ENCODE measurements around the gene SLC25A42.

SLC25A42 gene

DNA sequence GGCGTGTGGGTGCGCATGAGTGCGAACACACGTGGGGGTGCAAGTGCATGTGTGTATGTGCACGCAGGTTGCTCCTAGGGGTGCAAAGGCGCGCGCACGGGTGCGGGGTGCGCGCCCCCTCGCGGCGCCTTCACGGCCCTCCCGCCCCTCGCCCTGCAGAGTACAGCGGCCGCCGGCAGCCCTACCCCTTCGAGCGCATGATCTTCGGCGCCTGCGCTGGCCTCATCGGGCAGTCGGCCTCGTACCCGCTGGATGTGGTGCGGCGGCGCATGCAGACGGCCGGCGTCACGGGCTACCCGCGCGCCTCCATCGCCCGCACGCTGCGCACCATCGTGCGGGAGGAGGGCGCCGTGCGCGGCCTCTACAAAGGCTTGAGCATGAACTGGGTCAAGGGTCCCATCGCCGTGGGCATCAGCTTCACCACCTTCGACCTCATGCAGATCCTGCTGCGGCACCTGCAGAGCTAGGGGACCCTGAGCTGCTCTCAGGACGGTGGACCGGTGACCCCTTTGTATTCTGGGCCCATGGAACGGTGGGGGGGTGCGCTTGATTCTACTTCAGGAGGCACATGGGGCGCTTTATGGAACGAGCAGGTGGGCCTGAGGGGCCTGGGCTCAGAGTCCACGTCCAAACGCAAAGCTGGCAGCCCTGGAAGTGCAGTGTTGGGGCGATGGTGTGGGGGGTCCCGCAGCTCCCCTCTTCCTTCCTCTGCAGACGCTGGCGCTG is 46.8 kb downstream of the SLC25A42 start:
- no peaks in the 10 kb centered on the region for H3K27me3 ChIP-seq (replicated peaks; ENCODE audit: control insufficient read depth, insufficient read depth, low read length)
- H3K9me3 ChIP-seq (ENCODE audit: control insufficient read depth, low read length) = no peaks in the 10 kb centered on the region
- peaks cover 24% of the 10 kb centered on the region for H3K4me1 ChIP-seq (ENCODE audit: control insufficient read depth, insufficient read depth, low read length)
- no peak overlapping the region for H3K9ac ChIP-seq (ENCODE audit: low read length)
- no peaks in the 10 kb centered on the region for H3K36me3 ChIP-seq (ENCODE audit: control insufficient read depth, insufficient read depth, low read length, severe bottlenecking)
- DNase-seq (ENCODE audit: low read depth) = no peak
- H3K4me3 ChIP-seq (ENCODE audit: low read length) = no peak overlapping the region

DNA sequence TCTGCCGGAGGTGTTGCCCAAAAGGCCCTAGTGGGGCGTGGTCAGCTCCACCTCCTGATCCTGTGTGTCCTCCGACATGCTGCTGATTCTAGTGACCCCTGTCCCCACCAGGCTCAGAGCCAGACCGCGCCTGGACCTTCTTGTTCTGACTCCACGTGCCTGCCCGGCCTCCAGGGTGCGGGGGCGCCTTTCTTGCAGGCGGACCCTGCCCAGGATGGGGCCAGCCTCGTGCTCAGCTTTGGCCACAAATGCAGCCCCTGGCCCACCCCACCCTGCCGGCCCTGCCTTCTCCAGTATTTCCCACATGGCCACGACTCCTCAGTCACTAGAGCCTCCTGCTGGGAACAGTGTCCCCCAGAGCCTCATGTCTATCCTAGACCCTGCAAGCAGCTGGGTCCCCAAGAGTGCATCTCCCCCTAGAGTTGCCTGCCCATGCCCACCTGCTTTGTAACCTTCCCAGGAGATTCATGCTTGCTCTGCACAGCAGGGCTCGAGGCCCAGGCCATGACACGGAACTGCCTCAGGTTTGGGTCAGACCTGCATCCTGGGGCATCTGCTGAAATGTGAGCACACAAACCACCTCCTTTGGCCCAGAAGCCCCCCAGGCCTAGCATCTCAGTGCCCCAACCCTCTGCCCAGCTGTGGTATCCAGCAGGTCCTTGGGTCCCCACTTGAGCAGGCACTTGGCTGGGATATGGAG is 47.5 kb downstream of the SLC25A42 start:
- Histone ChIP-seq H3K9me3 (ENCODE audit: control insufficient read depth, low read length) (no peaks in the 10 kb centered on the region), H3K4me1 (ENCODE audit: control insufficient read depth, insufficient read depth, low read length) (peaks cover 19% of the 10 kb centered on the region), H3K4me3 (ENCODE audit: low read length) (no peak overlapping the region), H3K27me3 (replicated peaks; ENCODE audit: control insufficient read depth, insufficient read depth, low read length) (no peaks in the 10 kb centered on the region), H3K9ac (ENCODE audit: low read length) (no peak overlapping the region), H3K36me3 (ENCODE audit: control insufficient read depth, insufficient read depth, low read length, severe bottlenecking) (no peaks in the 10 kb centered on the region)
- no peak for DNase-seq (ENCODE audit: low read depth)

DNA sequence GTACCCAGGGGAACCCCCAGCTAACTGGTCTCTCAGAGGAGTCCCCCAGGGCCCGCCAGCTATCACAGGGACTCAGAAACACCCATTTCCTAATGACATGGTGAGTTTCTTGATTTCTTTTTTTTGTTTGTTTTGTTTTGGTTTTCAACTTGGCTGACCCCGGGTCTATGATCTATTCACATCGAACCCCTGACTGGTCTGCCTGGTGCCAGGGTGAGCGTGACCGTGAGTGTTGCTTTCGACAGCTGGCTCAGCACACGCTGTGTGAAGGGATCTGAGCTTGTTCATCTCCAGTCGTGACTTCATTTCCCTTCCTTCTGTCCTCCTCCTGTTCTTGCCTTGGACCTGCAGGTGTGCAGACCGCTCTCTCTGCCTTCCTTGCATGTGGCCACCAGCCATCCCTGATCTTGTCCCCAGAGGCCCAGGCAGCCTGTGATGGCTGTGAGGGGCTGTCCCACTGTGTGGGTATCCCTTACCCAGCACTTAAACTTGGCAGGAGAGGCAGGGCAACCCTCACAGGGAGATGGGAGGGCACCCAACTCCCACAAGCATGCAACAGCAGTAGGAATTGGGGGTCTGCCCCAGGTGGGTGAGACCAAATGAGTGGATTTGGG is 48.3 kb downstream of the SLC25A42 start:
- Histone ChIP-seq H3K9me3 (ENCODE audit: control insufficient read depth, low read length) (no peaks in the 10 kb centered on the region), H3K4me3 (ENCODE audit: low read length) (no peak overlapping the region), H3K9ac (ENCODE audit: low read length) (no peak overlapping the region), H3K27me3 (replicated peaks; ENCODE audit: control insufficient read depth, insufficient read depth, low read length) (no peaks in the 10 kb centered on the region), H3K4me1 (ENCODE audit: control insufficient read depth, insufficient read depth, low read length) (peaks cover 18% of the 10 kb centered on the region), H3K36me3 (ENCODE audit: control insufficient read depth, insufficient read depth, low read length, severe bottlenecking) (no peaks in the 10 kb centered on the region)
- no peak for DNase-seq (ENCODE audit: low read depth)

DNA sequence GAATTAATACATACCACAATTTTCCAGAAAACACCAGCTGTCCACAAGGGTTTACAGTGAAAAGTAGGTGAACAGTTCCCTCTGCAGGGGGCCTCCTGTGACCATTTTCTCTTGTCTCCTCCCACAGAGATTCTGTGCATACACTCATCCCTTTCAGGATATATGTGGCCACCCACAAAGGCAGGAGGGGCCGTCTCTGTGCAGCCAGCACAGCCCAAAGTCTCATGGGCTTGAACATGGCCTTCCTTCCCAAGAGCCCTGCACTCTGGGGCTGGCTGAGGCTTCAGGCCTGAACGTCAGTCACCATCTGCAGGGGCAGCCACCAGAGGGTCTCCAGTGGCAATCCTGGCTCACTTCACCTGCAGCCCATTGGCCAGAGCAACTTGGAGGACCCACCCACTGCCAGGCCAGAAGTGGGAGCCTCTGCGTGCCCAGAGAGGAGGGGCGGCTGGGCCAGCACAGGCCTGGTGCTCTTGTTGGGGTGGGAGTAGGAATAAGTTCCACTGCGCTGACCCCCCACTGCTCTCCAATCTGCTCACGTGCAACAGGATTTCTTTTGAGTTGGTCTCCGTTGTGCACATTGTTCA is 49.3 kb downstream of the SLC25A42 start:
- H3K4me1 ChIP-seq (ENCODE audit: control insufficient read depth, insufficient read depth, low read length) = peaks cover 18% of the 10 kb centered on the region
- no peaks in the 10 kb centered on the region for H3K9me3 ChIP-seq (ENCODE audit: control insufficient read depth, low read length)
- no peak overlapping the region for H3K9ac ChIP-seq (ENCODE audit: low read length)
- H3K27me3 ChIP-seq (replicated peaks; ENCODE audit: control insufficient read depth, insufficient read depth, low read length) = no peaks in the 10 kb centered on the region
- no peak overlapping the region for H3K4me3 ChIP-seq (ENCODE audit: low read length)
- DNase-seq (ENCODE audit: low read depth) = peak; percentile 38
- H3K36me3 ChIP-seq (ENCODE audit: control insufficient read depth, insufficient read depth, low read length, severe bottlenecking) = no peaks in the 10 kb centered on the region

DNA sequence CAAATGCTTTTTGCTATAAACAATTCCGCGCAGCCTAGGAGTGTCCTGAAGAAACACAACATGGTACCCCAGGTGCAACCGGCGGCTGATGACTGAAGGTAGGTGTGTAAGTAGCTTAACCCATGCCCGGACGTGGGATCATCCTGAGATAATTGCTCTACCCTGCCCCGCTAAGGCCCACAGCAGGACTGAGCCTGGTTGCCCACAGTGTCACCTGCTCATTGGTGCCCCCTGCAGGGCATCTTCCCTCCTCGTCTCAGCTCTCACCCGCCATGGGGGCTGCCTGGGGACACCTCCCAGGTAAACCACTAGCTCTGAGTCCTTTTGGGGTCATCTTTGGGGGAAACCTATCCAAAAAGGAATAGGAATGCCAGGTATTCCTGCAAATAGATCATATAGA is 52.2 kb downstream of the SLC25A42 start:
- Histone ChIP-seq H3K9ac (ENCODE audit: low read length) (no peak overlapping the region), H3K4me3 (ENCODE audit: low read length) (no peak overlapping the region), H3K36me3 (ENCODE audit: control insufficient read depth, insufficient read depth, low read length, severe bottlenecking) (peaks cover 8% of the 10 kb centered on the region), H3K27me3 (replicated peaks; ENCODE audit: control insufficient read depth, insufficient read depth, low read length) (no peaks in the 10 kb centered on the region), H3K9me3 (ENCODE audit: control insufficient read depth, low read length) (no peaks in the 10 kb centered on the region), H3K4me1 (ENCODE audit: control insufficient read depth, insufficient read depth, low read length) (peaks cover 5% of the 10 kb centered on the region)
- no peak for DNase-seq (ENCODE audit: low read depth)

DNA sequence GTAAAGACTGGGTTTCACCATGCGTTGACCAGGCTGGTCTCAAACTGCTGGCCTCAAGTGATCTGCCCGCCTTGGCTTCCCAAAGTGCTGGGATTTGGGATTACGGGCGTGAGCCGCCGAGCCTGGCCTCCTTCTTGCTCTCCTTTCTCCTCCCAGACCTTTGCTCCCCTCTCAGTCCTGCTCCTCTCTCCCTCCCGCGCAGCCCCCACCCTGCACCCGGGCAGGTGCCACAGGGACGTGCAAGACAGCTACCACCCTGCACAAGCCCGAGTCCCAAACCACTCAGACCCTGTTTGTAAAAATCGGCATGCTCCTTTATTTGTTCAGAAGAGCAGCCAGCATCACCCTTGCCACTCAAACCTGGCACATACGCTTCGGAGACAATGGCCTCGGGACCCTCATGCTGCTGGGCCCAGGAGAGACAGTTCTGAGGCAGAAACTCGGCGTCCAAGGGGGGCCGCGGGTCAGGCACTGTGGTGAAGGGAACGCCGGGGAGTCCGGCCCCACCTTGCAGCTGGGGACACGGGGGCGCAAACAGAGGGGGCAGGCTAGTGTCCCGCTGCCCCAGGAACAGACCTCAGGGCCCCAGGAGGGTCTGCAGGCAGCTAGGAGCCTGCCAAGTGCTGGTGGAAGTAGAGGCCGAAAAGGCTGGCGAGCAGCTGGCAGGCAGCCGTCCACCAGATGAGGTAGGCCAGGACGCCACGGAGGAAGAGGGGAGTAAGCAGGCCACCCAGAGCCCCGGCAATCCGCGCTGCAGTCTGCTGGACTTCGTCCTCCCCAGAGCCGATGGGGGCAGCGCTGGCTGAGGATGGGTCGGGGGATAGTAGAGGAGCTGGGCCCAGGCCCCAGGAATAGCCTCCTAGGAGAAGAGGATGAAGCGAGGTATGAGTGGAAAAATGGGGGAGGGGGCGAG is 55.8 kb downstream of the SLC25A42 start:
- no peak for DNase-seq (ENCODE audit: low read depth)
- H3K4me3 ChIP-seq (ENCODE audit: low read length) = no peak overlapping the region

DNA sequence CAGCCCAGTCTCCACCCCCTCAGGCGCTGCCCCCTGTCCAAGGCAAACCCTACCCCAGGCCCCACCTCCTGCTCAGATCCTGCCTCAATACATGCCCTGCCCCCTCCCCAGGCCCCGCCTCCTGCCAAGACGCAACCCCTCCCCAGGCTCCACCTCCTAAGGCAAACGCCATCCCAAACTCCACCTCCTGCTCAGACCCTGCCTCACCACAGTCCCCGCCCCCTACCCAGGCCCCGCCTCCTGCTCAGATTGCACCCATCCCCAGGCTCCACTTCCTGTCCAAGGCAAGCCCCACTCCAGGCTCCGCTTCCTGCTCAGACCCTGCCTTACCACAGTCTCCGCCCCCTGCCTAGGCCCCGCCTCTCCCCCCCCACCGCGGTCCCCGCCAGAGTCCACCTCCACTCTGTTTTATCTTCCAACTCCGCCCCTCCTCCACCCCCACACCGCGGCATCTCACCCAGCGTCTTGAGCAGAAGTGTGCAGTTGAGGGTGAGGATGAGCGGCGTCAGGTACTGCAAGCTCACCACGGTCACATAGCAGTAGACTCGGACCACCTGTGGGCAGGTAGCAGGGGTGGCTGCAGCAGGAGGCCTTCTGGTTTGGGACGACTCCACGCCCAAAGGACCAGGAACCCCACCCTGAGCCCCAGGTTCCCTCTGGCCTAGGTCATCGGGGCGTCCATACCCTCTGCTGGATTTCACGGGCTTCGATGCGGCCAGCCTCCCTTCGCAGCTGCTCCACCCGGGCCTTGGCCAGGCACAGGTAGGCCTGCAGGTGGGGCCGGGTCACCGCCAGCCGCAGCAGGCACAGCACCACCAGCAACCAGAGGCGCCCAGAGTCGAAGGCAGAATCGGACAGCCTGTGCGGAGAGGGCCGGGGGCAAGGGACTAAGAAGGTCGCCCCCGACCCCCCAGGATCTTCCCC is 56.8 kb downstream of the SLC25A42 start:
- no peak for DNase-seq (ENCODE audit: low read depth)
- Histone ChIP-seq H3K4me3 (ENCODE audit: low read length) (no peak overlapping the region), H3K4me1 (ENCODE audit: control insufficient read depth, insufficient read depth, low read length) (no peaks in the 10 kb centered on the region), H3K9ac (ENCODE audit: low read length) (no peak overlapping the region), H3K36me3 (ENCODE audit: control insufficient read depth, insufficient read depth, low read length, severe bottlenecking) (peaks cover 18% of the 10 kb centered on the region), H3K9me3 (ENCODE audit: control insufficient read depth, low read length) (peaks cover 11% of the 10 kb centered on the region), H3K27me3 (replicated peaks; ENCODE audit: control insufficient read depth, insufficient read depth, low read length) (no peaks in the 10 kb centered on the region)

More for the DNA sequence above, 55.8 kb downstream of the SLC25A42 start:
- H3K36me3 ChIP-seq (ENCODE audit: control insufficient read depth, insufficient read depth, low read length, severe bottlenecking) = peaks cover 18% of the 10 kb centered on the region
- H3K4me1 ChIP-seq (ENCODE audit: control insufficient read depth, insufficient read depth, low read length) = no peaks in the 10 kb centered on the region
- H3K9ac ChIP-seq (ENCODE audit: low read length) = no peak overlapping the region
- H3K27me3 ChIP-seq (replicated peaks; ENCODE audit: control insufficient read depth, insufficient read depth, low read length) = no peaks in the 10 kb centered on the region
- peaks cover 11% of the 10 kb centered on the region for H3K9me3 ChIP-seq (ENCODE audit: control insufficient read depth, low read length)

DNA sequence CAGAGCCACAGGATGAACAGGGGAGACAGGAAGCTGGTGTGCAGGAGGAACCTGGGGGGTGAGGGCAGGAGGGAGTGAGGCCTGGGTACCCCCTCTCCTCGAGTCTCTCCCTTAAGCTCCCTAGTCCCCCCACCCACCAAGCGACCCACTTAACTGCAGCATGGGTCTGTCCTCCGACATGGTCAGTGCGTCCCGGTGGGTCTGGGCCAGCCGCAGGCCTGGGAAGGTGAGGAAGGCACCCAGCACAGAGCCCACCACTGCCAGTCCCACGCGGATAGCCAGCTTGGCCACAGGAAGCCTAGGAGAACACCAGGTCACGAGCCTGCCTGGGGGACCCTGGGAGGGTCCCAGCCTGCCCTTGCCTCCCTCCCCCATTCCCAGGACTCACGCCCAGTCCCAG is 57.6 kb downstream of the SLC25A42 start:
- DNase-seq (ENCODE audit: low read depth) = no peak
- H3K36me3 ChIP-seq (ENCODE audit: control insufficient read depth, insufficient read depth, low read length, severe bottlenecking) = peaks cover 18% of the 10 kb centered on the region
- H3K4me3 ChIP-seq (ENCODE audit: low read length) = no peak overlapping the region

DNA sequence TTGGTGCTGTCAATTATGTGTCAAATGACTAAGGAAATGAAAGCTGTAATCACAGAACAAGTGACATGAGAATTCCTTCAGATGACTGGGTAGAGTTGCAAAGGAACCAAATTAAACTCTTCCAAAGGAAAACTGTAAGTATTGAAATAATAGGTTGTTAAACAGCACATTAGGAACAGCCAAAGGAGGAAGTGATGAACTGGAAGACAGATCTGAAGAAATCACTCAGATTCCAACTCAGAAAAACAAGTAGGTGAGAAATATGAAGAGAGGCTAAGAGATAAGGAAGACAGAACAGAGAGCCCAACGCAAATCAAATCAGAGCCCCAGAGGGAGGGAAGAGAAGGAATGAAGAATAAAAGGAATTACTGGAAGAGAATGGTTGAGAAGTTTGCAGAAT is 59.1 kb downstream of the SLC25A42 start:
- H3K9me3 ChIP-seq (ENCODE audit: control insufficient read depth, low read length) = peaks cover 11% of the 10 kb centered on the region
- H3K36me3 ChIP-seq (ENCODE audit: control insufficient read depth, insufficient read depth, low read length, severe bottlenecking) = peaks cover 18% of the 10 kb centered on the region
- H3K4me3 ChIP-seq (ENCODE audit: low read length) = no peak overlapping the region
- DNase-seq (ENCODE audit: low read depth) = no peak
- H3K9ac ChIP-seq (ENCODE audit: low read length) = no peak overlapping the region
- no peaks in the 10 kb centered on the region for H3K4me1 ChIP-seq (ENCODE audit: control insufficient read depth, insufficient read depth, low read length)
- H3K27me3 ChIP-seq (replicated peaks; ENCODE audit: control insufficient read depth, insufficient read depth, low read length) = no peaks in the 10 kb centered on the region

More for the DNA sequence above, 57.6 kb downstream of the SLC25A42 start:
- Histone ChIP-seq H3K9ac (ENCODE audit: low read length) (no peak overlapping the region), H3K9me3 (ENCODE audit: control insufficient read depth, low read length) (peaks cover 11% of the 10 kb centered on the region), H3K27me3 (replicated peaks; ENCODE audit: control insufficient read depth, insufficient read depth, low read length) (no peaks in the 10 kb centered on the region), H3K4me1 (ENCODE audit: control insufficient read depth, insufficient read depth, low read length) (no peaks in the 10 kb centered on the region)

DNA sequence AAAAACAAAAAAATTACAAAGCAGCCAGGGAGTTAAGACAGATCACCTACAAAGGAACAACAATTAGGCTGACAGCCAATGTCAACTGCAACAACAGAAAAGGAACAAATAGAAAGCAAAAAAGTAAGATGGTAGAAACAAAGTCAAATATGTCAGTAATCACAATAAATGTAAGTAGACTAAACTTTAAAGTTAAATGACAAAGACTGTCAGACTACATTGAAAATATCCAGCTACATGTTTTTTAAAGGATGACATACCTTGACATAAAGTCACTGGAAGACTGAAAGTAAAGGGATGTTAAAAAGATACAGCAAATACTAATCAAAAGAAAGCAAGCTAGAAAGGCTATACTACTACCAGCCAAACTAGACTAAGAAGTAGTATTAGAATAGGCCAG is 59.6 kb downstream of the SLC25A42 start:
- no peaks in the 10 kb centered on the region for H3K27me3 ChIP-seq (replicated peaks; ENCODE audit: control insufficient read depth, insufficient read depth, low read length)
- H3K36me3 ChIP-seq (ENCODE audit: control insufficient read depth, insufficient read depth, low read length, severe bottlenecking) = peaks cover 18% of the 10 kb centered on the region
- H3K9me3 ChIP-seq (ENCODE audit: control insufficient read depth, low read length) = peaks cover 11% of the 10 kb centered on the region
- DNase-seq (ENCODE audit: low read depth) = no peak
- H3K4me3 ChIP-seq (ENCODE audit: low read length) = no peak overlapping the region
- H3K9ac ChIP-seq (ENCODE audit: low read length) = no peak overlapping the region
- no peaks in the 10 kb centered on the region for H3K4me1 ChIP-seq (ENCODE audit: control insufficient read depth, insufficient read depth, low read length)

All from adipocyte (in vitro differentiated cells).